ENCODE data around the gene TRPV2.

- no peak for TF ChIP-seq CTCF (IDR thresholded peaks at IDR 0.05; ENCODE audit: low read depth, low read length, missing input control)
- no peak for TF ChIP-seq REST (IDR thresholded peaks at IDR 0.05)
- TF ChIP-seq RXRA (IDR thresholded peaks at IDR 0.05): no peak
- no peak for TF ChIP-seq NR2F2 (IDR thresholded peaks at IDR 0.05)
- TF ChIP-seq RAD21 (IDR thresholded peaks at IDR 0.05): no peak
- TF ChIP-seq ATF3 (IDR thresholded peaks at IDR 0.05): no peak
- no peak for TF ChIP-seq TAF1 (conservative IDR thresholded peaks at IDR 0.05)
- TF ChIP-seq YY1 (IDR thresholded peaks at IDR 0.05): no peak
These were observed 4.5 kb downstream of the TRPV2 start for GRCh38 chr17:16419929-16420271.
